Mesenchymal stem cell (in vitro differentiated cells and primary cell): ENCODE data around the gene ANKEF1.

Experiments
- DNase-seq: peaks from one replicate; pipeline ENCODE4 v3.0.0-alpha.2; 2013
- H2AFZ ChIP-seq: one replicate; pipeline ENCODE4 v1.6.1; 2013; ENCODE audit warnings: low read depth, mild to moderate bottlenecking, control low read depth, inconsistent platforms, low read length, moderate library complexity
- H2AK5ac ChIP-seq: 2 replicates; pipeline ENCODE4 v1.6.1; 2013; ENCODE audit warnings: low read length, moderate library complexity, mild to moderate bottlenecking, inconsistent platforms; ENCODE audit not compliant: severe bottlenecking
- H2BK120ac ChIP-seq: one replicate; pipeline ENCODE4 v1.6.1; 2013; ENCODE audit warnings: low read depth, mild to moderate bottlenecking, inconsistent platforms, low read length, moderate library complexity
- H2BK12ac ChIP-seq, 2 experiments: one replicate each; pipeline ENCODE4 v1.6.1; 2013; ENCODE audit warnings: inconsistent platforms in 2 of 2, low read length in 2 of 2, mild to moderate bottlenecking in 2 of 2, moderate library complexity in 2 of 2, control low read depth in 1 of 2
- H2BK15ac ChIP-seq: one replicate; pipeline ENCODE4 v1.6.1; 2013; ENCODE audit warnings: mild to moderate bottlenecking, low read depth, inconsistent platforms; ENCODE audit not compliant: poor library complexity, severe bottlenecking
- H2BK5ac ChIP-seq: 2 replicates; pipeline ENCODE4 v1.6.1; 2013; ENCODE audit warnings: low read depth, mild to moderate bottlenecking, low read length, control low read depth, inconsistent platforms; ENCODE audit not compliant: poor library complexity, severe bottlenecking
- H3K14ac ChIP-seq, 2 experiments: one replicate each; pipeline ENCODE4 v1.6.1; 2013; ENCODE audit warnings: inconsistent platforms in 2 of 2, low read length in 2 of 2, control low read depth in 1 of 2, mild to moderate bottlenecking in 1 of 2, moderate library complexity in 1 of 2
- H3K18ac ChIP-seq, 2 experiments: one replicate each; pipeline ENCODE4 v1.6.1; 2013; ENCODE audit warnings: inconsistent platforms in 2 of 2, low read length in 2 of 2, control low read depth in 1 of 2, low read depth in 1 of 2, mild to moderate bottlenecking in 1 of 2
- H3K23ac ChIP-seq, 2 experiments: one replicate each; pipeline ENCODE4 v1.6.1; 2013; ENCODE audit warnings: inconsistent platforms in 2 of 2, low read length in 2 of 2, mild to moderate bottlenecking in 2 of 2, moderate library complexity in 2 of 2, control low read depth in 1 of 2
- H3K27ac ChIP-seq: 2 replicates; pipeline ENCODE4 v1.5.1; 2013; ENCODE audit warnings: mild to moderate bottlenecking, moderate library complexity, low read length, control low read depth, inconsistent platforms; ENCODE audit not compliant: poor library complexity, severe bottlenecking
- H3K27me3 ChIP-seq, 2 experiments: 2 replicates each; pipeline versions ENCODE4 v1.6.1 to v1.7.0; 2013; ENCODE audit warnings: low read length in 2 of 2, mild to moderate bottlenecking in 2 of 2, moderate library complexity in 2 of 2, control low read depth in 1 of 2, inconsistent platforms in 1 of 2; ENCODE audit not compliant: control insufficient read depth in 1 of 2, insufficient read depth in 1 of 2
- H3K36me3 ChIP-seq, 2 experiments: 2 replicates each; pipeline versions ENCODE4 v1.6.1 to v1.7.0; 2013; ENCODE audit warnings: low read length in 2 of 2, control low read depth in 1 of 2, inconsistent platforms in 1 of 2, low read depth in 1 of 2, mild to moderate bottlenecking in 1 of 2; ENCODE audit not compliant: insufficient read depth in 2 of 2, control insufficient read depth in 1 of 2
- H3K4ac ChIP-seq, 2 experiments: one replicate each; pipeline ENCODE4 v1.6.1; 2013; ENCODE audit warnings: inconsistent platforms in 2 of 2, low read length in 2 of 2, mild to moderate bottlenecking in 2 of 2, moderate library complexity in 2 of 2, control low read depth in 1 of 2, low read depth in 1 of 2
- H3K4me1 ChIP-seq: 2 replicates; pipeline ENCODE4 v1.6.1; 2013; ENCODE audit warnings: low read depth, low read length, control low read depth; ENCODE audit not compliant: control insufficient read depth, insufficient read depth
- H3K4me2 ChIP-seq: 2 replicates; pipeline ENCODE4 v1.6.1; 2013; ENCODE audit warnings: low read length, mild to moderate bottlenecking, inconsistent platforms; ENCODE audit not compliant: poor library complexity, severe bottlenecking
- H3K4me3 ChIP-seq, 2 experiments: 2 replicates each; pipeline versions ENCODE4 v1.5.1 to v1.7.0; 2013; ENCODE audit warnings: low read length in 2 of 2, mild to moderate bottlenecking in 2 of 2, control low read depth in 1 of 2, low read depth in 1 of 2; ENCODE audit not compliant: insufficient read depth in 1 of 2
- H3K79me1 ChIP-seq: replicated peaks from 2 replicates; pipeline ENCODE4 v1.6.1; 2013; ENCODE audit warnings: mild to moderate bottlenecking, control low read depth, low read length, inconsistent platforms; ENCODE audit not compliant: poor library complexity, severe bottlenecking
- H3K9ac ChIP-seq: 2 replicates; pipeline ENCODE4 v1.7.0; 2013; ENCODE audit warnings: mild to moderate bottlenecking, low read length, moderate library complexity
- H3K9me3 ChIP-seq: 2 replicates; pipeline ENCODE4 v1.7.0; 2013; ENCODE audit warnings: mild to moderate bottlenecking, low read length; ENCODE audit not compliant: control insufficient read depth
- H4K8ac ChIP-seq: one replicate; pipeline ENCODE4 v1.6.1; 2013; ENCODE audit warnings: inconsistent platforms, mild to moderate bottlenecking, low read length, moderate library complexity
- H4K91ac ChIP-seq: one replicate; pipeline ENCODE4 v1.6.1; 2013; ENCODE audit warnings: mild to moderate bottlenecking, low read length, inconsistent platforms
- WGBS: methylation state at CpG from one replicate; pipeline ENCODE4 v1.1.7; 2013; ENCODE audit warnings: mixed read lengths; 5-methylcytosine and 5-hydroxymethylcytosine counted together

ANKEF1 gene

GRCh38 chr20:10064611-10065010 is 29.8 kb downstream of the ANKEF1 start:
- no peak overlapping the region for H3K14ac ChIP-seq
- no peak overlapping the region for H2BK5ac ChIP-seq
- H3K18ac ChIP-seq = no peak overlapping the region
- no peak overlapping the region for H2AFZ ChIP-seq
- H3K4me3 ChIP-seq = no peak overlapping the region
- H3K4ac ChIP-seq = no peak overlapping the region
- no peak overlapping the region for H3K9ac ChIP-seq
- no peak overlapping the region for H3K27ac ChIP-seq
- no peak overlapping the region for H4K91ac ChIP-seq
- H2BK15ac ChIP-seq = no peak overlapping the region
- H3K4me2 ChIP-seq = no peak overlapping the region
- no peak for DNase-seq
- H3K23ac ChIP-seq = no peak overlapping the region
- peaks cover 3% of the 10 kb centered on the region for H3K4me1 ChIP-seq
- 80% methylated on average over 1 of the region's 1 CpG for WGBS
- H4K8ac ChIP-seq = no peak overlapping the region
- H2BK120ac ChIP-seq = no peak overlapping the region
- no peaks in the 10 kb centered on the region for H3K27me3 ChIP-seq
- no peaks in the 10 kb centered on the region for H3K9me3 ChIP-seq
- H3K79me1 ChIP-seq = no peaks in the 10 kb centered on the region
- no peak overlapping the region for H2AK5ac ChIP-seq
- no peaks in the 10 kb centered on the region for H3K36me3 ChIP-seq
- no peak overlapping the region for H2BK12ac ChIP-seq

DNA sequence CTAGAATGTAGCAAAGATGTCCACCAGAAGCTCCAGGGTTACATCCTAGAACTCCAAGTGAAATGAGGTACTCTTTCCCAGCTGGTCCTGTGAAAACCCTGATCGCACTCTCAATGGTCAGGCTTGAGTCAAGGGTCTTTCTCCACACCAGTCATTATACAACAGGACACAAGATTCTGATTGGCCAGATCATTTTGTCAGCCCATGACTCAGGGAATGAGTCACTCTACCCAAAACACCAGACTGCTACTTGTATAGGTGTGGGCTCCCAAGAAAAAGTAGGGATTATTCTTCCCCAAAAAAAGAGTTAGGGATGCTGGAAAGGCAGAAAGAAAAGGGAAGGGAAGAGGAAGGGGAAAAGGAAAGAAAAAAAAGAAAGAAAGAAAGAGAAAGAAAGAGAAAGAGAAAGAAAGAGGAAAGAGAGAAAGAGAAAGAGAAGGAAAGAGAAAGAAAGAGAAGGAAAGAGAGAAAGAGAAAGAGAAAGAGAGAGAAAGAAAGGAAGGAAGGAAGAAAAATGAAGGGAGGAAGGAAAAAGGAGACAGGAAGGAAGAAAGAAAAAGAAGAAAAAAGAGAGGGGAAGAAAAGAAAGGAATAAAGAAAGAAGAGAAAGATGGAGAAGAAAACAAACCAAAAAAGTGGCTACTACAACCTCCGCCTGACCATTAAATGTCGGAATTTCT is 30.5 kb downstream of the ANKEF1 start:
- 92% methylated on average over 3 of the region's 3 CpGs for WGBS
- no peak overlapping the region for H2BK12ac ChIP-seq

GRCh38 chr20:10067321-10067720 is 32.5 kb downstream of the ANKEF1 start:
- Histone ChIP-seq H2AK5ac (no peak overlapping the region), H3K36me3 (no peaks in the 10 kb centered on the region), H3K14ac (no peak overlapping the region), H3K4me2 (no peak overlapping the region), H2BK5ac (no peak overlapping the region), H3K27ac (no peak overlapping the region), H2BK15ac (no peak overlapping the region), H2BK12ac (no peak overlapping the region), H3K4me1 (no peaks in the 10 kb centered on the region), H3K79me1 (no peaks in the 10 kb centered on the region), H2BK120ac (no peak overlapping the region), H3K9me3 (no peaks in the 10 kb centered on the region), H3K18ac (no peak overlapping the region), H3K4me3 (no peak overlapping the region), H4K8ac (no peak overlapping the region), H2AFZ (no peak overlapping the region), H3K9ac (no peak overlapping the region), H4K91ac (no peak overlapping the region), H3K23ac (no peak overlapping the region), H3K27me3 (no peaks in the 10 kb centered on the region), H3K4ac (no peak overlapping the region)
- no peak for DNase-seq
- WGBS = 63% methylated on average over 2 of the region's 2 CpGs

More for the DNA sequence above, 30.5 kb downstream of the ANKEF1 start:
- Histone ChIP-seq H2BK15ac (no peak overlapping the region), H3K27ac (no peak overlapping the region), H3K36me3 (no peaks in the 10 kb centered on the region), H3K4me3 (no peak overlapping the region), H3K23ac (no peak overlapping the region), H3K4ac (no peak overlapping the region), H2AFZ (no peak overlapping the region), H2BK5ac (no peak overlapping the region), H3K4me2 (no peak overlapping the region), H4K91ac (no peak overlapping the region), H3K4me1 (peaks cover 1% of the 10 kb centered on the region), H3K79me1 (no peaks in the 10 kb centered on the region), H3K18ac (no peak overlapping the region), H2AK5ac (no peak overlapping the region), H4K8ac (no peak overlapping the region), H3K9ac (no peak overlapping the region), H3K14ac (no peak overlapping the region), H3K9me3 (no peaks in the 10 kb centered on the region), H2BK120ac (no peak overlapping the region), H3K27me3 (no peaks in the 10 kb centered on the region)
- peak; percentile 21 for DNase-seq

- no peaks in the 10 kb centered on the region for H3K36me3 ChIP-seq
- WGBS = 7% methylated on average over 2 of the region's 2 CpGs
- H3K23ac ChIP-seq = no peak overlapping the region
- H3K9me3 ChIP-seq = no peaks in the 10 kb centered on the region
- H3K18ac ChIP-seq = no peak overlapping the region
- no peak overlapping the region for H2BK5ac ChIP-seq
- H2BK120ac ChIP-seq = no peak overlapping the region
- DNase-seq = peak; percentile 81
- H2AK5ac ChIP-seq = no peak overlapping the region
- no peaks in the 10 kb centered on the region for H3K4me1 ChIP-seq
- no peak overlapping the region for H3K14ac ChIP-seq
- H3K4ac ChIP-seq = no peak overlapping the region
- no peak overlapping the region for H2BK15ac ChIP-seq
- no peak overlapping the region for H2AFZ ChIP-seq
- no peak overlapping the region for H3K4me2 ChIP-seq
- peak overlapping the region; percentile 44 for H3K9ac ChIP-seq
- H2BK12ac ChIP-seq = no peak overlapping the region
- no peaks in the 10 kb centered on the region for H3K27me3 ChIP-seq
- H3K4me3 ChIP-seq = peak overlapping the region in 1 of 2 experiments; percentile 40
- H4K91ac ChIP-seq = no peak overlapping the region
- no peak overlapping the region for H3K27ac ChIP-seq
- H4K8ac ChIP-seq = no peak overlapping the region
- H3K79me1 ChIP-seq = no peaks in the 10 kb centered on the region
Measured at GRCh38 chr20:10074513-10074912, 39.7 kb downstream of the ANKEF1 start.
